GM19324 (cell line): ENCODE results near the gene TBC1D22A.

Experiments
- ATAC-seq: cut with Tn5 transposase; IDR thresholded peaks from one replicate; pipeline ENCODE4 v1.9.1; 2021; ENCODE audit warnings: mild to moderate bottlenecking, moderate library complexity; ENCODE audit not compliant: unreplicated experiment, low FRiP score

TBC1D22A gene

GRCh38 chr22:47035425-47035881, 273.0 kb downstream of the TBC1D22A start:
- no peak for ATAC-seq

GRCh38 chr22:47036352-47036751, 273.9 kb downstream of the TBC1D22A start:
- ATAC-seq: no peak

GRCh38 chr22:47036936-47037485, 274.6 kb downstream of the TBC1D22A start:
- ATAC-seq: no peak

GRCh38 chr22:47038206-47038835, 275.9 kb downstream of the TBC1D22A start:
- no peak for ATAC-seq

- no peak for ATAC-seq
Observed at GRCh38 chr22:47039356-47039755, 276.9 kb downstream of the TBC1D22A start.

- no peak for ATAC-seq
Observed at GRCh38 chr22:47040486-47041270, 278.2 kb downstream of the TBC1D22A start.

- ATAC-seq: no peak
Observed at GRCh38 chr22:47041271-47042115, 279.0 kb downstream of the TBC1D22A start.

GRCh38 chr22:47042116-47042825, 279.8 kb downstream of the TBC1D22A start:
- ATAC-seq: no peak

- ATAC-seq: no peak
Observed at GRCh38 chr22:47042861-47043496, 280.5 kb downstream of the TBC1D22A start.

GRCh38 chr22:47043835-47044721, 281.6 kb downstream of the TBC1D22A start:
- no peak for ATAC-seq

- no peak for ATAC-seq
Observed at GRCh38 chr22:47044722-47045535, 282.5 kb downstream of the TBC1D22A start.

- ATAC-seq: no peak
Observed at GRCh38 chr22:47045691-47046410, 283.4 kb downstream of the TBC1D22A start.

- no peak for ATAC-seq
Observed at GRCh38 chr22:47046411-47047065, 284.1 kb downstream of the TBC1D22A start.

GRCh38 chr22:47047321-47048122, 285.1 kb downstream of the TBC1D22A start:
- ATAC-seq: no peak

GRCh38 chr22:47048123-47049077, 285.9 kb downstream of the TBC1D22A start:
- no peak for ATAC-seq
